Tibial nerve (tissue), 4 donors: ENCODE measurements around the gene RELN. TPM values are rescaled to one million over a fixed set of nuclear protein-coding genes. Genes with fewer than 3 reads are reported as not detected.

Experiments
- DNase-seq, 2 donors: peaks; one replicate each; pipeline ENCODE4 v3.0.0-alpha.2; 2019; ENCODE audit warnings: low spot score in 2 of 2
- H3K27ac ChIP-seq, 4 donors: fragments of 200-600 bp; sonication (generic) in 3 of 4; one replicate each; pipeline ENCODE4 v1.5.1; 2017 to 2019; ENCODE audit warnings: mild to moderate bottlenecking in 1 of 4
- H3K27me3 ChIP-seq, 2 donors: fragments of 200-600 bp; sonication (generic) in 1 of 2; one replicate each; pipeline versions ENCODE4 v1.5.1 to v1.6.0; 2017 to 2019
- H3K36me3 ChIP-seq, 3 donors: fragments of 200-600 bp; sonication (generic); one replicate each; pipeline ENCODE4 v1.5.1; 2018 to 2019
- H3K4me1 ChIP-seq, 4 donors: fragments of 200-600 bp; sonication (generic) in 3 of 4; one replicate each; pipeline ENCODE4 v1.5.1; 2017 to 2019
- H3K4me3 ChIP-seq, 4 donors: fragments of 200-600 bp; sonication (generic) in 3 of 4; one replicate each; pipeline ENCODE4 v1.5.1; 2017 to 2019; ENCODE audit warnings: mild to moderate bottlenecking in 1 of 4, moderate library complexity in 1 of 4
- H3K9me3 ChIP-seq, 4 donors: fragments of 200-600 bp; sonication (generic) in 3 of 4; one replicate each; pipeline ENCODE4 v1.5.1; 2017 to 2019
- EP300 ChIP-seq, 2 donors: sonication (generic); formaldehyde crosslinking; IDR thresholded peaks; one replicate each; pipeline ENCODE4 v1.6.1; 2017; ENCODE audit warnings: antibody characterized with exemption in 2 of 2, mild to moderate bottlenecking in 1 of 2
- POLR2A ChIP-seq, 2 donors: fragments of 450-650 bp; IDR thresholded peaks; one replicate each; pipeline ENCODE4 v1.6.1; 2017; ENCODE audit warnings: antibody characterized with exemption in 2 of 2, mild to moderate bottlenecking in 2 of 2, moderate library complexity in 2 of 2
- WGBS, 2 donors: methylation state at CpG; one replicate each; pipeline ENCODE4 v1.1.5; 2018; 5-methylcytosine and 5-hydroxymethylcytosine counted together
- total RNA-seq, 4 donors: library from RNA; depleted of rRNA; stranded (reverse); fragments of >200 nt; gene quantifications; one replicate each; pipeline ENCODE4 v1.1.0, GENCODE V29; 2016
- TF ChIP-seq, protein P1 (sequence below), 5 experiments: fragments of 200-600 bp in 3 of 5; fragments of 450-650 bp in 2 of 5; sonication (generic) in 3 of 5; IDR thresholded peaks; one replicate each; pipeline ENCODE4 v1.5.1; 2016 to 2019; ENCODE audit warnings: antibody characterized with exemption in 5 of 5, mild to moderate bottlenecking in 3 of 5, moderate library complexity in 2 of 5

The RELN gene
- total RNA-seq, 4 donors from 2014 or later = 80.4 to 117 (median 102) TPM

DNA sequence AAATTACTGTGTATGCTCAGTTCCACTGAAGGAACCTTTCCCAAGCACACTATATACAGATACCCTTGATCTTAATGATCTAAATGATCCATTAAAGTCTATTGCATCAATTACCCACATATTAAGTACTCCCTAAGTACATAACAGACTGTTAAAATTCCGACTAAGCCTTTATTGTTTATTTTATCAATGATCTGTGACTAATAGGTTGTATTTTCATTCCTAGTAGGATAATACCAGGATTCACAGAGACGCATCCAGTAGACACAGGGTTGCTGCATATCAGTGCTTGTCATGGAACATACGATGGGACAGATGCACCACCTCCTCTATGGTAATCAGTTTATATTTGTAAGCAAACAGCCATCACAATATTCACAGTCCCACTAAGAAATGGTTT, 383.8 kb downstream of the RELN start:
- Histone ChIP-seq H3K27ac (no peak overlapping the region), H3K36me3 (peaks cover 0 to 5% (median 0%) of the 10 kb centered on the region in 3 donors), H3K4me3 (no peak overlapping the region), H3K27me3 (no peaks in the 10 kb centered on the region), H3K4me1 (peaks cover 0 to 6% (median 0%) of the 10 kb centered on the region in 4 donors), H3K9me3 (no peaks in the 10 kb centered on the region)
- 55 to 66% methylated on average over 3 of the region's 3 CpGs for WGBS, 2 donors
- no peak for DNase-seq
- TF ChIP-seq POLR2A (IDR thresholded peaks at IDR 0.05) (no peak), EP300 (IDR thresholded peaks at IDR 0.05) (no peak)
- TF ChIP-seq, protein P1, sequence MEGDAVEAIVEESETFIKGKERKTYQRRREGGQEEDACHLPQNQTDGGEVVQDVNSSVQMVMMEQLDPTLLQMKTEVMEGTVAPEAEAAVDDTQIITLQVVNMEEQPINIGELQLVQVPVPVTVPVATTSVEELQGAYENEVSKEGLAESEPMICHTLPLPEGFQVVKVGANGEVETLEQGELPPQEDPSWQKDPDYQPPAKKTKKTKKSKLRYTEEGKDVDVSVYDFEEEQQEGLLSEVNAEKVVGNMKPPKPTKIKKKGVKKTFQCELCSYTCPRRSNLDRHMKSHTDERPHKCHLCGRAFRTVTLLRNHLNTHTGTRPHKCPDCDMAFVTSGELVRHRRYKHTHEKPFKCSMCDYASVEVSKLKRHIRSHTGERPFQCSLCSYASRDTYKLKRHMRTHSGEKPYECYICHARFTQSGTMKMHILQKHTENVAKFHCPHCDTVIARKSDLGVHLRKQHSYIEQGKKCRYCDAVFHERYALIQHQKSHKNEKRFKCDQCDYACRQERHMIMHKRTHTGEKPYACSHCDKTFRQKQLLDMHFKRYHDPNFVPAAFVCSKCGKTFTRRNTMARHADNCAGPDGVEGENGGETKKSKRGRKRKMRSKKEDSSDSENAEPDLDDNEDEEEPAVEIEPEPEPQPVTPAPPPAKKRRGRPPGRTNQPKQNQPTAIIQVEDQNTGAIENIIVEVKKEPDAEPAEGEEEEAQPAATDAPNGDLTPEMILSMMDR (IDR thresholded peaks at IDR 0.05) = no peak

DNA sequence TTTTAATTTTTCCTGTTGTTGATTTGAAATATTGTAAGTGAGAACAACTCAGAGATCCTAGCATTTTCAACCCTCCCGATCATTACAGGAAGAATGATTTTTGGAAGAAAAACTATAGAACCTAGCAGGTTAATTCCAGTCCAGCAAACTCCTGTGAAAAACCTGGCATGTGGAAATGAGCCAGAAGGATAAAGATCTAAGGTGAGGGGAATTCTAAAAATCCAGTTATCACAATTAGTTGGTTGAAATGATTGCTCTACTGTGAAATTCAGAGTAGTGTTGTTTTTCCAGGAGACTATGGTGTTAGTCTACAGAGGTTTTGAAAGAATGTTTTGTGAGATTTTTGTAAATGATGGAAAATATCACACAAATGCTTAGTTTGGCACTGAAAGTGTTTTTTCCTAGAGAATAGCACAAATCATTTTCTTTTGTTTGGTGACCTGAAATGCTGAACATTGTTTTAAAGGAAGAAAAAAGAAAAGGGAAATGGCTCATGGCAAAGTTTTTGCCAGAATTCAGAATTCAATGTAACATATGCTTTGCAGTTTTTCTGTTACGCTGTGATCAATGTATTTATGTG, 391.0 kb downstream of the RELN start:
- Histone ChIP-seq H3K27ac (no peak overlapping the region), H3K36me3 (peaks cover 0 to 5% (median 0%) of the 10 kb centered on the region in 3 donors), H3K4me1 (peaks cover 0 to 16% (median 0%) of the 10 kb centered on the region in 4 donors), H3K4me3 (no peak overlapping the region), H3K9me3 (no peaks in the 10 kb centered on the region), H3K27me3 (no peaks in the 10 kb centered on the region)
- WGBS, 2 donors = 60 to 63% methylated on average over 2 of the region's 2 CpGs
- TF ChIP-seq POLR2A (IDR thresholded peaks at IDR 0.05) (no peak), EP300 (IDR thresholded peaks at IDR 0.05) (no peak)
- TF ChIP-seq, protein P1 (IDR thresholded peaks at IDR 0.05) = no peak
- DNase-seq = no peak

DNA sequence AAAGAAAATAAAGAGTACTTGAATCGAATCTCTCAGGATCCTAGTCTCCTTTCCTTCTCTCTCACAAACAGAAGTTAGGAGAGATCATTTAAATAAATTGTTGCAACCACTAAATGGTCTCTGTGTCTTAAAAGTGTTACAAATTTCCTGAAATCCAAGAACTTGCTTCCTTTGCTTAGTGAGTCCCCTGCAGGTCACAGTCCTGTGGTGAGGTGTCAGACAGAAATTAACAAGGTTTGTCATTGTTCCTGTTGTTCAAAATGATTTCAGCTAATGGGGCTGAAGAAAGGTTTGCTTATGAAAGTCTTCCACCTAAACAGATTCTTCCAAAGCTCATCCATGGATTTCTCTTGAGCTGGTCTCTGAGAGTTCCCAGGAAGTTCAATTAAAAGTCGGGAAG, 391.9 kb downstream of the RELN start:
- DNase-seq = no peak
- Histone ChIP-seq H3K9me3 (no peaks in the 10 kb centered on the region), H3K27me3 (no peaks in the 10 kb centered on the region), H3K4me1 (peaks cover 0 to 16% (median 0%) of the 10 kb centered on the region in 4 donors), H3K36me3 (peaks cover 0 to 3% (median 0%) of the 10 kb centered on the region in 3 donors), H3K27ac (no peak overlapping the region), H3K4me3 (no peak overlapping the region)
- no peak for TF ChIP-seq EP300 (IDR thresholded peaks at IDR 0.05)
- TF ChIP-seq, protein P1 (IDR thresholded peaks at IDR 0.05) = no peak
- TF ChIP-seq POLR2A (IDR thresholded peaks at IDR 0.05) = no peak
- WGBS, 2 donors = 72 to 75% methylated on average over 2 of the region's 2 CpGs

DNA sequence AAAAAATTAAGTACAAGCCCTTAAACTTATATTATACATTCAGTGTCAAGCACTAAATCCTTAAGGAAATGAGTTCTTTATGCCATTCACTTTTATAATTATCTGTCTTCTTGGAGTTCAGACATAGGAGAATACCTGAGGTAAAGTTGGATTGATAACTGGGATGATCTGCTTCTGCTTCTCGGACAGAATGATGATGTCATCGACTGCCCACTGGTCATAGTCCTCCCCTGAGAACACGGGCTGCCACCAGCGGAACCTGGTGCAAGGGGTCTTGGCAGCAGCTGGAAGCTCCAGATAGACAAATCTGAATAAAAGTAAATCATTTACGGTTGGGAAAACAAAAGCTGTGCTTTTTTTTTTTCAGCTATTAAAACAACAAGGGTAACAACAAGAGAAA, 395.3 kb downstream of the RELN start:
- Histone ChIP-seq H3K27ac (no peak overlapping the region), H3K4me3 (no peak overlapping the region), H3K4me1 (peaks cover 0 to 16% (median 0%) of the 10 kb centered on the region in 4 donors), H3K27me3 (no peaks in the 10 kb centered on the region), H3K36me3 (peaks cover 0 to 5% (median 0%) of the 10 kb centered on the region in 3 donors), H3K9me3 (no peaks in the 10 kb centered on the region)
- TF ChIP-seq POLR2A (IDR thresholded peaks at IDR 0.05) = no peak
- no peak for TF ChIP-seq EP300 (IDR thresholded peaks at IDR 0.05)
- TF ChIP-seq, protein P1 (IDR thresholded peaks at IDR 0.05) = no peak
- 68 to 72% methylated on average over 5 of the region's 5 CpGs for WGBS, 2 donors
- no peak for DNase-seq

DNA sequence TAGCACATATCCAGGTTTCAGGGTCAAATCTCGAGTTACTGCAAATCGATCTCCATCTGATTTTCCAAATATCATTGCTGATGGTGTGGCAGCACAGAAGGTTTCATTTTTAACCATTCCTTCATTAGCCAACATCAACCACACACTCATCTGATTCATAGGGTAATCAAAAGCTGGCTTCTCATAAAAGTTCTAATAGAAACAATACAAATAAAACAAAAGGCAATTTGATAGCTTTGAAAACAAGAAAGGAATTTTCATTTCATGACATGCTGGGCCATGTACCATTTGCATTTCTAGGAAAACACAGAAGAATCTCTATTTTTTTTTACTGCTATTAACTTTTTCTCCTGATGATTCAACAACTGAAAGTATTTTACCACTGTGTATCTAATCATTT, 395.8 kb downstream of the RELN start:
- Histone ChIP-seq H3K4me3 (no peak overlapping the region), H3K36me3 (peaks cover 0 to 5% (median 0%) of the 10 kb centered on the region in 3 donors), H3K27me3 (no peaks in the 10 kb centered on the region), H3K4me1 (peaks cover 0 to 15% (median 0%) of the 10 kb centered on the region in 4 donors), H3K9me3 (no peaks in the 10 kb centered on the region), H3K27ac (no peak overlapping the region)
- 57 to 65% methylated on average over 2 of the region's 2 CpGs for WGBS, 2 donors
- TF ChIP-seq POLR2A (IDR thresholded peaks at IDR 0.05) = no peak
- no peak for TF ChIP-seq EP300 (IDR thresholded peaks at IDR 0.05)
- TF ChIP-seq, protein P1 (IDR thresholded peaks at IDR 0.05) = no peak
- no peak for DNase-seq
